Measurements from ENCODE around the gene TCERG1L.

GRCh38 chr10:131110241-131110783 lies 201.2 kb downstream of the TCERG1L start:
- TF ChIP-seq CTCF (IDR thresholded peaks at IDR 0.05): no peak
- no peak for TF ChIP-seq POLR2A (IDR thresholded peaks at IDR 0.05)

All from gastroesophageal sphincter (tissue), 3 donors.